ENCODE measurements around the gene MYO3B. TPM values are rescaled to one million over a fixed set of nuclear protein-coding genes. Genes with fewer than 3 reads are reported as not detected.

Gene MYO3B
- total and polyA plus RNA-seq, 12 donors = 0.04 to 0.11 (median 0.06) TPM; not detected in 8

GRCh38 chr2:170651624-170652325, 473.8 kb downstream of the MYO3B start:
- Histone ChIP-seq H3K9me3 (replicated peaks in 1 of 3) (no peaks in the 10 kb centered on the region), H3K4me3 (no peak overlapping the region), H3K27ac (no peak overlapping the region), H3K36me3 (replicated peaks in 1 of 2) (no peaks in the 10 kb centered on the region), H3K4me1 (replicated peaks in 1 of 2) (no peaks in the 10 kb centered on the region), H3K27me3 (no peaks in the 10 kb centered on the region)
- WGBS, 4 donors = 50 to 56% (median 52%) methylated on average over 9 of the region's 9 CpGs
- intact Hi-C loops (cut with DNase I) = no loop called here
- TF ChIP-seq POLR2A (IDR thresholded peaks at IDR 0.05) (no peak), CTCF (IDR thresholded peaks at IDR 0.05) (no peak)
- no peak for DNase-seq

DNA sequence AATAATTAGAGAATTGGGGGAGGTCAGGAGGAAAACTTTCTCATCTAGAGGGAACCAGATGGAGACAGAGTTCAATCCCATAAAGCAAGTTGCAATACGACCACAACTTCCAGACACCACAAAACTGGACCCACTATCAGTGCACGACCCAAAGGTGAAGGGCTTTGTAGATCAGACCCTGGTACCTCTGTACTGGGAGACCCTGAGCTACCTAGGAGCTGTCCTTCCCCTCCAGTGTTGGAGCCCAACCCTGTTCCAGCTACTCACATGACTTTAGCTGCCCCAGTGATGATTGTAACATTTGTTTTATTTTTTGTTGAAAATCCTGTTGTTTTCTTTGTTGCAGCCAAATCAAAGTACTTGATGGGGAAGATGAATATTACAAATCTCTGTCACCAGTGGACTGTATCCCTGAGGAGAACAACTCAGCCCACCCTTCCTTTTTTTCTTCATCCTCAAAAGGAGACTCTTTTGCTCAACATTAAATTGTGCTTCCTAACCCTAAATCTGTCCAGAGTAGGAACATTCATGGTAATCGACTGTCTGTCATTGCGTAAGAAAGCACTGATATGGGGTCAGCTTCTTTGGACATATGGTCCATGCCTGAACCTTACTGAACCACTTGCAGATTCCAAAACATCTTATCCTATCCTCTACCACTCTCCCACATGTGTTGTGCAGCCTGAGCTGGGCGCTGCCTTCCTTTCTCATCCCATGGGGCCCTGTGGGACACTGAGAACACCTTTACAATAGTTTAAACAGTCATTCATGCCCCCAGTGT, 474.9 kb downstream of the MYO3B start:
- Histone ChIP-seq H3K9me3 (replicated peaks in 1 of 3) (no peaks in the 10 kb centered on the region), H3K4me3 (no peak overlapping the region), H3K4me1 (replicated peaks in 1 of 2) (no peaks in the 10 kb centered on the region), H3K27me3 (no peaks in the 10 kb centered on the region), H3K36me3 (replicated peaks in 1 of 2) (no peaks in the 10 kb centered on the region), H3K27ac (no peak overlapping the region)
- intact Hi-C loops (cut with DNase I) = no loop called here
- DNase-seq = no peak
- 76 to 93% (median 82%) methylated on average over 5 of the region's 5 CpGs for WGBS, 4 donors
- TF ChIP-seq POLR2A (IDR thresholded peaks at IDR 0.05) (no peak), CTCF (IDR thresholded peaks at IDR 0.05) (no peak)

DNA sequence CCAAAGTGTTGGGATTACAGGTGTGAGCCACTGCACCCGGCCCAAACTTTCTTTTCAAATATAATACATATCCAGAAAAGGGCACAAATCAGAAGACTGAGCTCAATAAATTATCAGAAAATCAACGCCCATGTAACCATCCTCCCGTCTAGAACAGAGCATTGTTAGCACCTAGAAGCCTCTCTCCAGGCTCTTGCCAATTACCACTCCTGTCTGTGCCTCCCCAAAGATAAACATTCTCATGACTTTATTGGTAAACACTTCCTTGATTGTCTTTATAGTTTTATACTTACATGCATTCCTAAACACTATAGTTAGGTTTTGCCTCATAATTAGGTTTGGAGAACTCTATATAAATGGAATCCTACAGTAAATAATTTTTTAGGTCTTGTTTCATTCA, 478.7 kb downstream of the MYO3B start:
- no peaks in the 10 kb centered on the region for H3K27me3 ChIP-seq
- DNase-seq = no peak
- no peak overlapping the region for H3K27ac ChIP-seq
- no peak for TF ChIP-seq POLR2A (IDR thresholded peaks at IDR 0.05)
- TF ChIP-seq CTCF (IDR thresholded peaks at IDR 0.05) = no peak
- intact Hi-C loops (cut with DNase I) = no loop called here
- no peaks in the 10 kb centered on the region for H3K4me1 ChIP-seq (replicated peaks in 1 of 2)
- no peaks in the 10 kb centered on the region for H3K36me3 ChIP-seq (replicated peaks in 1 of 2)
- no peaks in the 10 kb centered on the region for H3K9me3 ChIP-seq (replicated peaks in 1 of 3)
- 73 to 81% (median 79%) methylated on average over 3 of the region's 3 CpGs for WGBS, 4 donors
- no peak overlapping the region for H3K4me3 ChIP-seq

GRCh38 chr2:170660409-170660808, 482.5 kb downstream of the MYO3B start:
- no peak for DNase-seq
- H3K27me3 ChIP-seq = no peaks in the 10 kb centered on the region
- no peak for TF ChIP-seq POLR2A (IDR thresholded peaks at IDR 0.05)
- no peak for TF ChIP-seq CTCF (IDR thresholded peaks at IDR 0.05)
- no peak overlapping the region for H3K4me3 ChIP-seq
- intact Hi-C loops (cut with DNase I) = no loop called here
- H3K27ac ChIP-seq = no peak overlapping the region
- no peaks in the 10 kb centered on the region for H3K4me1 ChIP-seq (replicated peaks in 1 of 2)
- WGBS, 4 donors = 36 to 52% (median 48%) methylated on average over 1 of the region's 1 CpG
- no peaks in the 10 kb centered on the region for H3K9me3 ChIP-seq (replicated peaks in 1 of 3)
- no peaks in the 10 kb centered on the region for H3K36me3 ChIP-seq (replicated peaks in 1 of 2)
